ENCODE results near the gene CDH22.

- TF ChIP-seq ATF4 (CRISPR knock-in tag; IDR thresholded peaks at IDR 0.05) (no peak), ZNF592 (IDR thresholded peaks at IDR 0.05) (no peak), HDGF (IDR thresholded peaks at IDR 0.05) (no peak), PML (IDR thresholded peaks at IDR 0.05; ENCODE audit: low read length) (no peak), CBX1 (IDR thresholded peaks at IDR 0.05; ENCODE audit: low read depth) (no peak), SRF (CRISPR knock-in tag; IDR thresholded peaks at IDR 0.05) (no peak), CTCF (IDR thresholded peaks at IDR 0.05 in 2 of 3, conservative IDR thresholded peaks at IDR 0.05 in 1 of 3; ENCODE audit: insufficient read depth in 2 of 3, low read depth in 1 of 3, low read length in 3 of 3) (no peak), KLF16 (IDR thresholded peaks at IDR 0.05) (no peak), JUN (IDR thresholded peaks at IDR 0.05; ENCODE audit: borderline replicate concordance, low read depth, low read length) (no peak), JUN (CRISPR knock-in tag; IDR thresholded peaks at IDR 0.05; ENCODE audit: borderline replicate concordance) (no peak), MITF (IDR thresholded peaks at IDR 0.05) (no peak), FIP1L1 (IDR thresholded peaks at IDR 0.05; ENCODE audit: low read depth, low read length, poor library complexity, severe bottlenecking) (no peak)
These were observed 23.2 kb downstream of the CDH22 start for GRCh38 chr20:46285072-46285471.
